ENCODE results near the gene PDK2.

Gene PDK2

DNA sequence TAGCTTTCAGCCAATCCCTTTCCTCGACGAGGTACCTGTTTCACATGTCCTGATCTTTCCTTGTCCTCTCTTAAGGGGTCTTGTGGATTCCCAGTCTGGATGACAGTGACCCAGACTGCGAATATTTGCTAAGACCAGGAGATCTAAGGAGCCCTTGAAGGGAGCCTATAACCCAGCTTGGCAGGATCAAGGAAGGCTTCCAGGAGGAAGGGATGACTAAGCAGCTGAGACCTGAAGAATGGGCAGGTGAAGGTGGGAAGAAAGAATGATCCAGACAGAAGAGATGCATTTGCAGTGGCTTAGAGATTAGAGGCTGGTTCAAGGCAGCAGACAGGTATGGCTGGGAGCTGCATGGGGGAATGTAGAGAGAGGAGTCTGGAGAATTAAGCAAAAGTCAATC is 1.9 kb upstream of the PDK2 start:
- Histone ChIP-seq H3K27ac (ENCODE audit: insufficient read depth in 1 of 2, low read depth in 1 of 2, low read length in 2 of 2, poor library complexity in 1 of 2, severe bottlenecking in 2 of 2) (no peak overlapping the region), H3K4me1 (ENCODE audit: control extremely low read depth in 1 of 4, control insufficient read depth in 4 of 4, insufficient read depth in 4 of 4, low read length in 3 of 4) (peaks cover 0 to 24% (median 19%) of the 10 kb centered on the region in 4 experiments), H3K36me3 (ENCODE audit: control insufficient read depth in 4 of 4, insufficient read depth in 4 of 4, low read length in 3 of 4) (peaks cover 0 to 12% (median 8%) of the 10 kb centered on the region in 4 experiments), H3K27me3 (replicated peaks in 2 of 5; ENCODE audit: control insufficient read depth in 4 of 5, insufficient read depth in 5 of 5, low read length in 4 of 5) (no peaks in the 10 kb centered on the region), H3K4me3 (ENCODE audit: control insufficient read depth in 1 of 7, extremely low read depth in 1 of 7, insufficient read depth in 4 of 7, low read depth in 2 of 7, low read length in 6 of 7) (no peak overlapping the region), H3K9me3 (ENCODE audit: control extremely low read depth in 1 of 5, control insufficient read depth in 4 of 5, insufficient read depth in 2 of 5, low read depth in 1 of 5, low read length in 4 of 5) (no peaks in the 10 kb centered on the region)
- 86% methylated on average over 2 of the region's 3 CpGs for WGBS (ENCODE audit: insufficient coverage)
- POLR2A ChIA-PET: no interaction called here
- CTCF ChIA-PET: interaction anchor here (1.0 to 11.8 kb wide), 10 partner anchors 11 to 386 kb away, joined by 3 to 134 read pairs (median 8); no protein-coding TSS in a partner anchor
- no peak for DNase-seq

DNA sequence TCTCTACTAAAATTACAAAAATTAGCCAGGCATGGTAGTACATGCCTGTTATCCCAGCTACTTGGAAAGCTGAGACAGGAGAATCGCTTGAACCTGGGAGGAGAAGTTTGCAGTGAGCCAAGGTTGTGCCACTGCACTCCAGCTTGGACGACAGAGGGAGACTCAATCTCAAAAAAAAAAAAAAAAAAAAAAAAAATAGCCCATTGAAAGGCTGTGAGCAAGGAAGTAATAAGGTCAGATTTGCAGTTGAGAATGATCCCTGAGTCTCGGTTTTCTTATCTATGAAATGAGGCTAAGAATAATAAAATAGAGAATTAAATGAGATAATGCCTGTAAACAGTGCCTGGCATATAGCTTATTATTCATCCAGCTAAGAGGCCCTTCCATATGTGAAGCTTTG is 1.3 kb upstream of the PDK2 start:
- ChIA-PET CTCF (interaction anchor here (0.7 to 11.8 kb wide), 29 partner anchors 10 to 385 kb away, joined by 3 to 134 read pairs (median 4); partner anchors contain the start of genes SAMD14 and SGCA), POLR2A (interaction anchor here (1.3 kb wide), 1 partner anchor 66 kb away, joined by 4 read pairs; no protein-coding TSS in a partner anchor)
- no peak overlapping the region for H3K4me3 ChIP-seq (ENCODE audit: control insufficient read depth in 1 of 7, extremely low read depth in 1 of 7, insufficient read depth in 4 of 7, low read depth in 2 of 7, low read length in 6 of 7)
- H3K27ac ChIP-seq (ENCODE audit: insufficient read depth in 1 of 2, low read depth in 1 of 2, low read length in 2 of 2, poor library complexity in 1 of 2, severe bottlenecking in 2 of 2): no peak overlapping the region
- no peaks in the 10 kb centered on the region for H3K9me3 ChIP-seq (ENCODE audit: control extremely low read depth in 1 of 5, control insufficient read depth in 4 of 5, insufficient read depth in 2 of 5, low read depth in 1 of 5, low read length in 4 of 5)
- 100% methylated on average over 1 of the region's 3 CpGs for WGBS (ENCODE audit: insufficient coverage)
- no peaks in the 10 kb centered on the region for H3K27me3 ChIP-seq (replicated peaks in 2 of 5; ENCODE audit: control insufficient read depth in 4 of 5, insufficient read depth in 5 of 5, low read length in 4 of 5)
- peaks cover 0 to 24% (median 19%) of the 10 kb centered on the region in 4 experiments for H3K4me1 ChIP-seq (ENCODE audit: control extremely low read depth in 1 of 4, control insufficient read depth in 4 of 4, insufficient read depth in 4 of 4, low read length in 3 of 4)
- DNase-seq: no peak
- peaks cover 0 to 18% (median 11%) of the 10 kb centered on the region in 4 experiments for H3K36me3 ChIP-seq (ENCODE audit: control insufficient read depth in 4 of 4, insufficient read depth in 4 of 4, low read length in 3 of 4)

DNA sequence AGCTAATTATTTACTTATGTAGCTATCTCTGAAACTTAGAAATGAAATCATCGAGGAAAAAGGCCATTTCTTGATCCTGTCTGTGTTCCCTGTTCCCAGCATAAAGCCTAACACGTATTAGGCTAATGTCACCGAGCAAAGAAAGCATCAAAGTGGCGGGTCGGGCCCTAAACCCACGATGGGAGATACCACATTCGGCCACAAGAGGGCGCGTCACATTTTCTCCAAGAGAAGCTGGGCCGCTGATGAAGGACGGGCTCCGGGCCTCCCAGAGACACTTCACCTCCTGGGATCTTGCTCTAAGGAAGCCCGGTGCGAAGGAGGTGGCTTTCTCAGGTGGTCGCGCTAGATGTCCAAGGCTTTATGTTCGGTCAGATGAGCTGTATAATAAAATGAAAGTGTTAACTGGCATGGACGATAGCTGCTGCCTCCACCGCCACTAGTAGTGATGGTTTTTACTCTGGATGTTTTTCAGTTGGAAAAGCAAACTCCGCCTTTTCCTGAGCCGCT is 853 bp upstream of the PDK2 start:
- no peaks in the 10 kb centered on the region for H3K27me3 ChIP-seq (replicated peaks in 2 of 5; ENCODE audit: control insufficient read depth in 4 of 5, insufficient read depth in 5 of 5, low read length in 4 of 5)
- H3K4me1 ChIP-seq (ENCODE audit: control extremely low read depth in 1 of 4, control insufficient read depth in 4 of 4, insufficient read depth in 4 of 4, low read length in 3 of 4): peaks cover 0 to 24% (median 19%) of the 10 kb centered on the region in 4 experiments
- H3K36me3 ChIP-seq (ENCODE audit: control insufficient read depth in 4 of 4, insufficient read depth in 4 of 4, low read length in 3 of 4): peaks cover 0 to 23% (median 14%) of the 10 kb centered on the region in 4 experiments
- H3K27ac ChIP-seq (ENCODE audit: insufficient read depth in 1 of 2, low read depth in 1 of 2, low read length in 2 of 2, poor library complexity in 1 of 2, severe bottlenecking in 2 of 2): no peak overlapping the region
- 0% methylated on average over 12 of the region's 21 CpGs for WGBS (ENCODE audit: insufficient coverage)
- peak overlapping the region; percentile 77 to 97 (median 84) for H3K4me3 ChIP-seq (ENCODE audit: control insufficient read depth in 1 of 7, extremely low read depth in 1 of 7, insufficient read depth in 4 of 7, low read depth in 2 of 7, low read length in 6 of 7)
- CTCF ChIA-PET: interaction anchor here (0.7 to 11.8 kb wide), 31 partner anchors 10 to 385 kb away, joined by 3 to 134 read pairs (median 4); partner anchors contain the start of genes SAMD14 and SGCA
- POLR2A ChIA-PET: interaction anchor here (1.3 kb wide), 1 partner anchor 67 kb away, joined by 4 read pairs; no protein-coding TSS in a partner anchor
- DNase-seq: peak; percentile 86 to 91 (median 89)
- no peaks in the 10 kb centered on the region for H3K9me3 ChIP-seq (ENCODE audit: control extremely low read depth in 1 of 5, control insufficient read depth in 4 of 5, insufficient read depth in 2 of 5, low read depth in 1 of 5, low read length in 4 of 5)

DNA sequence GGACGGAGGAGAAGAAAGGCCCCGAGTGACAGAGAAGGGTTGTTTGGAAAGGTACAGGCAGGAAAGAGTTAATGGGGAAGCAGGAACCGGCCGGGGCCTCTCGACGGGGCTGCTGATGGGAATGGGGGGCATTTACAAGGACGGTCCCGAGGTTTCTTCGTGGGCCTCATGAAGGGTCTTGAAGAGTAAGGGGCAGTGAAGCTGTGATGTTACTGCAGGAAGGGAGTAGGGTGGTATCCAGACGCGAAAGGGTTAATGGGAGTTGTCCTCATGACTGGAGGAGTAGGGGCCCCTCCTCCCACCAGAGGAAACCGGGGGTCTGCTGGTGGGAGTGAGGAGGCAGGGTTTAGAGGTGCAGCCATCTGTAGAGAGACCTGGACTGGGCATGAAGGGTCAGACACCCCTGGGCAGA is 481 bp downstream of the PDK2 start:
- peak in 1 of 3 donors; percentile 27 for DNase-seq
- CTCF ChIA-PET: interaction anchor here (0.6 to 11.8 kb wide), 7 partner anchors 18 to 1799 kb away, joined by 3 to 134 read pairs (median 4); no protein-coding TSS in a partner anchor
- WGBS (ENCODE audit: insufficient coverage): 0% methylated on average over 12 of the region's 12 CpGs
- Histone ChIP-seq H3K4me3 (ENCODE audit: control insufficient read depth in 1 of 7, extremely low read depth in 1 of 7, insufficient read depth in 4 of 7, low read depth in 2 of 7, low read length in 6 of 7) (peak overlapping the region; percentile 77 to 95 (median 84)), H3K4me1 (ENCODE audit: control extremely low read depth in 1 of 4, control insufficient read depth in 4 of 4, insufficient read depth in 4 of 4, low read length in 3 of 4) (peaks cover 0 to 24% (median 19%) of the 10 kb centered on the region in 4 experiments), H3K9me3 (ENCODE audit: control extremely low read depth in 1 of 5, control insufficient read depth in 4 of 5, insufficient read depth in 2 of 5, low read depth in 1 of 5, low read length in 4 of 5) (no peaks in the 10 kb centered on the region), H3K36me3 (ENCODE audit: control insufficient read depth in 4 of 4, insufficient read depth in 4 of 4, low read length in 3 of 4) (peaks cover 0 to 31% (median 17%) of the 10 kb centered on the region in 4 experiments), H3K27me3 (replicated peaks in 2 of 5; ENCODE audit: control insufficient read depth in 4 of 5, insufficient read depth in 5 of 5, low read length in 4 of 5) (no peaks in the 10 kb centered on the region), H3K27ac (ENCODE audit: insufficient read depth in 1 of 2, low read depth in 1 of 2, low read length in 2 of 2, poor library complexity in 1 of 2, severe bottlenecking in 2 of 2) (peak overlapping the region; percentile 61 to 85)
- POLR2A ChIA-PET: no interaction called here

DNA sequence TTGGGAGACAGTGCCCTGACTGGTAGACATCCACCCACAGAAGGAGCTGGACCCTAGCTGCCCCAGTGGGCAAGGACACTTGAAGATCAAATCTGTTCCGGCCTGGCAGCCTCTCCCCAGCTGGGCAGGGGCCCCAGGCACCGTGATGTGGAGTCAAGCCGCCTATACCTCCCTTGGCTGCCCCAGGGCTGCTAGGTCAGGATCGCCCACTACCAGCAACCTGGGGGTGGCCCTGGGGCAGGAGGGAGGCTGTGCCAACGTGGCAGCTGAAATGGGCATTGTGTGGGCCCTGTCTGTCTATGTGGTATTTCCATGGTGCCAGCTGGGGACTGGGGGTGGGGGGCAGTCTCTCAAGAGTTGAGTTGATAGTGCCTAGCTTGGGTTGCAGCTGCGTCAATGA is 941 bp downstream of the PDK2 start:
- peak overlapping the region; percentile 77 to 95 (median 84) for H3K4me3 ChIP-seq (ENCODE audit: control insufficient read depth in 1 of 7, extremely low read depth in 1 of 7, insufficient read depth in 4 of 7, low read depth in 2 of 7, low read length in 6 of 7)
- 34% methylated on average over 3 of the region's 6 CpGs for WGBS (ENCODE audit: insufficient coverage)
- H3K4me1 ChIP-seq (ENCODE audit: control extremely low read depth in 1 of 4, control insufficient read depth in 4 of 4, insufficient read depth in 4 of 4, low read length in 3 of 4): peaks cover 0 to 24% (median 19%) of the 10 kb centered on the region in 4 experiments
- H3K9me3 ChIP-seq (ENCODE audit: control extremely low read depth in 1 of 5, control insufficient read depth in 4 of 5, insufficient read depth in 2 of 5, low read depth in 1 of 5, low read length in 4 of 5): no peaks in the 10 kb centered on the region
- peaks cover 0 to 31% (median 19%) of the 10 kb centered on the region in 4 experiments for H3K36me3 ChIP-seq (ENCODE audit: control insufficient read depth in 4 of 4, insufficient read depth in 4 of 4, low read length in 3 of 4)
- ChIA-PET POLR2A (no interaction called here), CTCF (interaction anchor here (0.6 to 11.8 kb wide), 7 partner anchors 17 to 1799 kb away, joined by 3 to 134 read pairs (median 3); no protein-coding TSS in a partner anchor)
- DNase-seq: no peak
- no peaks in the 10 kb centered on the region for H3K27me3 ChIP-seq (replicated peaks in 2 of 5; ENCODE audit: control insufficient read depth in 4 of 5, insufficient read depth in 5 of 5, low read length in 4 of 5)
- peak overlapping the region in 1 of 2 experiments; percentile 85 for H3K27ac ChIP-seq (ENCODE audit: insufficient read depth in 1 of 2, low read depth in 1 of 2, low read length in 2 of 2, poor library complexity in 1 of 2, severe bottlenecking in 2 of 2)

DNA sequence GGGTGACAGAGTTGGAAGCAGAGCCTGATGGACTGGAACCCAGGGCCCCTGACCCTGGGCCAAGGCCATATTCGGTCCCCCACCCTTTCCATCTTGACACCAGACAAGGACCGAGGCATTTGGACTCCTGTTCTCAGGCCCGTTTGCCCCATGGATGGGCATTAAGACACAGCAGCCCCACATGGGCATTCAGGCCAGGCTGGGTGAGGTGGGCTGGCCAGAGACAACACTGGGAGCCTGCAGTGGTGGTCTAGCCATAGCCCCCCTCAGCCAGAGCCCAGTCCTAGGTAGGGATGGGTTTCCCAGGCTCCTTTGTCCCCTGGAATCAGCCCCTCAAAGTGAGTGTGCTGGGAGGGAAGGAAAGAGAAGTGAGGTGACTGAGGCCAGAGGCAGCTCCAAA is 1.6 kb downstream of the PDK2 start:
- whole genome bisulfite sequencing (ENCODE audit: insufficient coverage): 97% methylated on average over 3 of the region's 3 CpGs
- H3K4me1 ChIP-seq (ENCODE audit: control extremely low read depth in 1 of 4, control insufficient read depth in 4 of 4, insufficient read depth in 4 of 4, low read length in 3 of 4): peaks cover 0 to 24% (median 20%) of the 10 kb centered on the region in 4 experiments
- ChIA-PET CTCF (interaction anchor here (1.1 to 11.8 kb wide), 5 partner anchors 9 to 71 kb away, joined by 3 to 134 read pairs (median 7); no protein-coding TSS in a partner anchor), POLR2A (no interaction called here)
- H3K27me3 ChIP-seq (replicated peaks in 2 of 5; ENCODE audit: control insufficient read depth in 4 of 5, insufficient read depth in 5 of 5, low read length in 4 of 5): no peaks in the 10 kb centered on the region
- H3K36me3 ChIP-seq (ENCODE audit: control insufficient read depth in 4 of 4, insufficient read depth in 4 of 4, low read length in 3 of 4): peaks cover 0 to 31% (median 20%) of the 10 kb centered on the region in 4 experiments
- H3K9me3 ChIP-seq (ENCODE audit: control extremely low read depth in 1 of 5, control insufficient read depth in 4 of 5, insufficient read depth in 2 of 5, low read depth in 1 of 5, low read length in 4 of 5): no peaks in the 10 kb centered on the region
- H3K27ac ChIP-seq (ENCODE audit: insufficient read depth in 1 of 2, low read depth in 1 of 2, low read length in 2 of 2, poor library complexity in 1 of 2, severe bottlenecking in 2 of 2): no peak overlapping the region
- DNase-seq: no peak
- H3K4me3 ChIP-seq (ENCODE audit: control insufficient read depth in 1 of 7, extremely low read depth in 1 of 7, insufficient read depth in 4 of 7, low read depth in 2 of 7, low read length in 6 of 7): peak overlapping the region in 1 of 7 experiments; percentile 95

DNA sequence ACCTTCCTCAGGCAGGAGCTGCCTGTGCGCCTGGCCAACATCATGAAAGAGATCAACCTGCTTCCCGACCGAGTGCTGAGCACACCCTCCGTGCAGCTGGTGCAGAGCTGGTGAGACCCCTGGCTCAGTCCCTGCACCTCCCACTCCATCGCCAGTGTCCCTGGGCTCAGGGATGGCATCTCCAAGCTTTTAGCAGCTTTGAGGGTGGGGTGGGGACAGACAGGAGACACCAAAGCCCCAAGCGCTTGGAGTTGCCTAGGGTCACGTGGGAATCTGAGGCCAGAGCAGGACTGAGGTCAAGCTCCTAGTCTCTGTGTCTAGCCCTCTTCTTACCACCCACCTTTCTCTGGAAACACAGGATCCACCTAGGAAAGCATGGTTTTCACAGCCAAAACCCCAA is 2.3 kb downstream of the PDK2 start:
- Histone ChIP-seq H3K36me3 (ENCODE audit: control insufficient read depth in 4 of 4, insufficient read depth in 4 of 4, low read length in 3 of 4) (peaks cover 0 to 31% (median 21%) of the 10 kb centered on the region in 4 experiments), H3K4me1 (ENCODE audit: control extremely low read depth in 1 of 4, control insufficient read depth in 4 of 4, insufficient read depth in 4 of 4, low read length in 3 of 4) (peaks cover 0 to 24% (median 22%) of the 10 kb centered on the region in 4 experiments), H3K27me3 (replicated peaks in 2 of 5; ENCODE audit: control insufficient read depth in 4 of 5, insufficient read depth in 5 of 5, low read length in 4 of 5) (no peaks in the 10 kb centered on the region), H3K4me3 (ENCODE audit: control insufficient read depth in 1 of 7, extremely low read depth in 1 of 7, insufficient read depth in 4 of 7, low read depth in 2 of 7, low read length in 6 of 7) (no peak overlapping the region), H3K27ac (ENCODE audit: insufficient read depth in 1 of 2, low read depth in 1 of 2, low read length in 2 of 2, poor library complexity in 1 of 2, severe bottlenecking in 2 of 2) (no peak overlapping the region), H3K9me3 (ENCODE audit: control extremely low read depth in 1 of 5, control insufficient read depth in 4 of 5, insufficient read depth in 2 of 5, low read depth in 1 of 5, low read length in 4 of 5) (no peaks in the 10 kb centered on the region)
- no peak for DNase-seq
- ChIA-PET CTCF (interaction anchor here (1.4 to 11.8 kb wide), 5 partner anchors 10 to 70 kb away, joined by 3 to 134 read pairs (median 7); no protein-coding TSS in a partner anchor), POLR2A (no interaction called here)
- WGBS (ENCODE audit: insufficient coverage): 98% methylated on average over 7 of the region's 7 CpGs

Data from common myeloid progenitor, CD34-positive (primary cell).